NOMO-1 treated with dmso at 0.1 percent for 144 hours (cell line): ENCODE measurements around the gene CXCR4.
"Not testable (repeated sequence)": the region's sequence is repeated elsewhere in the genome, so short reads cannot be mapped to it uniquely, and the experiment has no call there.

Experiments
- DNase-seq: peaks from one replicate; lab custom pipeline; 2025; ENCODE audit not compliant: unreplicated experiment; lab: John Stamatoyannopoulos, UW

Gene CXCR4

DNA sequence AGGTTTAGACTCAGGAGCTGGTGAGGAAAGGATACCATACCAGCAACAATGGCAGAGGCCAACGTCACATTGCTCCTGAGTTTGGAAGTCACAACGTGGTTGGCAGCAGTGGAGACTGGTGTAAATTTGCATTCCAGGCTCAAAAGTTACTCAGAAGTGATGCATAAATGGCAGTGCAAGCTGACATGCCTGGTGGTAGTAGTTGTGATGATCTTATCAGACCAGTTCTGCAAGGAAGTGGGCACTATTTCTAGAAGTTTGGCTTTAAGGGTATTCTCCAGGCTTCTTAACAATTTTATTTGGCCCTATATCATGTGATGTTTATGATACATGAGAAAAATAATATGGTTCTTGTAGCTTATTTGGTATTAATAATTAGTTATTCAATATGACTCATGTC lies 37.8 kb downstream of the CXCR4 start:
- DNase-seq = no peak

DNA sequence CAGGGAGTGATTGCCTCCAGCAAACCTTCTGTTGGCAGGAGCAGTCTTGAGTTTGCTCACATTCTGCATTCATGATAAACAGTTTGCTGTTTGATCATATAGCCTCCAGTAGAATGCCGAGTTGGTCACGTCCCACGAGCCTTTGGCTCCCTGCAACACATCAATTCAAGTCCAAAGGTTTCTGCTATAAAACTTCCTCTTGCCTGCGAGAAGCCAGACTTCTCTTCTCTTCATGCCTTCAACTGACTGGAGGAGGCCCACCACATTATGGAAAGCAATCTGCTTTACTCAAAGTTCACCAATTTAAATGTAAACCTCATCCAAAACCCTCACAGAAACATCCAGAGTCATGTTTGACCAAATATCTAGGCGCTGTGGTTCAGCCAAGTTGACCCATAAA lies 40.8 kb downstream of the CXCR4 start:
- no peak for DNase-seq

GRCh38 chr2:136075476-136075875 lies 42.5 kb downstream of the CXCR4 start:
- no peak for DNase-seq

DNA sequence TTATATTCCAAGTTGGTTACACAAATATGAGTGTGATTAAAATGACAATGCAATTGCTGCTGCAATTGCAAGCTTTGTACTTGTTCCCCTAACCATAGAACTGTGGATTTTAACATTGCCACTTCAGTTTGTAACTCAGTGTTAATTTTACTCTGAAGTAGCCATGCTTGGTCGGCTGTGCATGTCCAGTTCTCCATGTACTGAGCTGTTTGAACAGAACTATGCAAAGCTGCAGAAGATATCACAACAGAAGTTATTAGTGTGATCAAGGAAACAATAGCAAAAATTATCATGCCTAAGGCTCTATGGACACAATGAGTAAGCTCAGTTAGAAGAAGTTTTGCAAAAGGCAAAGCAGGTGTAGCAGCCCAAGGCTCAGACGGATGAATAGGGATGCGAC lies 45.3 kb downstream of the CXCR4 start:
- no peak for DNase-seq

- not testable (repeated sequence) for DNase-seq
Measured at GRCh38 chr2:136071887-136072286, 46.1 kb downstream of the CXCR4 start.

- DNase-seq = no peak
Measured at GRCh38 chr2:136070913-136071312, 47.0 kb downstream of the CXCR4 start.

DNA sequence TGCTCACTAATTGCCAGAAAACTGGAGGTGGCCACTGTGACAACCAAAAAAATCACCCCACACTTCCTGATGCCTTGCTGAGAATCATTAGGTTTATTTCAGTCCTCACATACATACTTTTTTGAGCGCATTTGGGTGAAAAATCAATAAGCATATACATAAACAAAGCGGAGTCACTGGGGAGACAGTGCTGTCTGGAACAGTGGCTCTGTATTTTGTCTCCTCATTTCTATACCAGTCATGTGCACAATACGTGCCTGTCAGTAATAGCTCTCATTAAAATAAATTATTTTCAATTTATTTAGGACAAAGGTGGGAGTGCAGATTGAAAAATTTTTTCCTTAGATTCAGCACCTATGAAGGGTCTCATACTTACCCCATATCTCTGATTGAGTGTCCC lies 48.2 kb downstream of the CXCR4 start:
- no peak for DNase-seq

GRCh38 chr2:136068581-136069227 lies 49.2 kb downstream of the CXCR4 start:
- no peak for DNase-seq

DNA sequence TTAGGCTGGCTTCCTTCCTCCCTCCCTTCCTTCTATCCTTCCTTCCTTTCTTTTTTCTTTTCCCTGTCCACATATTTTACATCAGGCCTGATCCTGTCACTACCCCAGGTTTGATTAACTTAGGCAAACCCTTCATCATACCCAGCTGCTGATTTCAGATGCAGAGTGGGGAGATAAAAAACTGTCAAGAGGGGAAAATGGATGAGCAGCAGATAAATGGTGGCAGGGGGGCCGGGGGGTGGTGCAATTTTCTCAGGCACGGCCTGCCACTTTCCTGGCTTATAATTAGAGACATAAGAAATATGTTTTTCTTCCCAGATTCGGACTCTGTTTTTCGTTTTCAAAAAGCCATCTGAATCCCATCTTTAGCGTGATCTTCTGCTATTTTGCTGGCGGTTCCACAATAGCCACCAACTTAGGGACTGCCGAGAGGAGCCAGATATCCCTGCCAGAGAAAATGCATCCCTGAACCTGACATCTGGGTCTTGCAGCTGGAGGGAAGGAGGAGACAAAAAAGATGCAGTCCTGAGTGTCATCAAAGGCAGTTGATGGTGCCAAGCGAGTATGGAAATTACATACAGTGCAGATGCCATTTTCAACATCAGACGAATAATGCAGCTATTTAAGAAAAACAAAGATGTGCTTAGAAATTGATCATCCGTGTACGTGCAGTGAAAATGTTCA lies 49.9 kb downstream of the CXCR4 start:
- no peak for DNase-seq

DNA sequence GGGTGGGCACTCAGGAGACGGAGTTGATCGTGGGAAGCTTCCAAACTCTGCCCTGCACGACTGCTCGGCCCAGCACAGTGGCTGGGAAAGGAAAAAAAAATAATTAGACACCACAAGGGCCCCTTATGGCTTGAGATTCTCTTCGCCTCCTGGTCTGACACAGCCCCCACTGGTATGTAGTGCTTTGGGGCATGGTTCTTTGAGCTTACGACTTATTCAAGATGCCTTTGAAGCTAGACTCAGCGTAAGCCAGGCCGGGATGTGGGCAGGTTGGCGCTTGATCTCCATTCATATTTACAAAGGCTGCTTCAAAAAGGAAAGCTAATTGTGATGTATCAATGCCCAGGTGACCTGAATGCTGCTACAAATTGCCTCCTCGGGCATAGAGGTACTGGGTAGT lies 50.5 kb downstream of the CXCR4 start:
- no peak for DNase-seq

DNA sequence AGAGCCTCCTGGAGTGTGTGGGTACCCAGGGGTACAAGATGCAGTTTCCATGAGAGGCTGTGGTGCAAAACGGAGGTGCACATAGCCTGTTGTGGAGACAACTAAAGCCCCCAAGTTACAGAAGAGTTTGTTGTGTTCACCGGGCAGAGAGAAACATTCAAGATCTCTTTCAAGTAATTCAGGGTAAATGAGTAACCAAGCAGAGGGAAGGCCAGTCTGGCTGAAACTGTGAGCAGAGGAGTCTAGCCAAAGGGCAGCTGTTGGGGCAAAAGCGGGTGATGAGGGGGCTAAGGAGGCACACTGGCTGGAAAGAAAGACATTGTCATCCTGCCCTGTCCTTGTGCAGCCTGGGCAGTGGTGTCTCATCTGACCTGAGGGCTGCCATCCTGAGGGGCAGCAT lies 52.0 kb downstream of the CXCR4 start:
- DNase-seq = no peak

- no peak for DNase-seq
Measured at GRCh38 chr2:136065384-136065783, 52.6 kb downstream of the CXCR4 start.
